ENCODE data around the gene UCKL1.
"Not testable (repeated sequence)": the region's sequence is repeated elsewhere in the genome, so short reads cannot be mapped to it uniquely, and the experiment has no call there.

UCKL1 gene

GRCh38 chr20:63935447-63935846, 20.8 kb downstream of the UCKL1 start:
- TF ChIP-seq CTCF (conservative IDR thresholded peaks at IDR 0.05) = no peak
- peak overlapping the region; percentile 10; the same call in 1 of the 2 replicates for H3K27ac ChIP-seq

- TF ChIP-seq CTCF (conservative IDR thresholded peaks at IDR 0.05) = peak; percentile 53
- peak overlapping the region; percentile 10; the same call in 1 of the 2 replicates for H3K27ac ChIP-seq
These were observed 21.7 kb downstream of the UCKL1 start for GRCh38 chr20:63934271-63935068.

DNA sequence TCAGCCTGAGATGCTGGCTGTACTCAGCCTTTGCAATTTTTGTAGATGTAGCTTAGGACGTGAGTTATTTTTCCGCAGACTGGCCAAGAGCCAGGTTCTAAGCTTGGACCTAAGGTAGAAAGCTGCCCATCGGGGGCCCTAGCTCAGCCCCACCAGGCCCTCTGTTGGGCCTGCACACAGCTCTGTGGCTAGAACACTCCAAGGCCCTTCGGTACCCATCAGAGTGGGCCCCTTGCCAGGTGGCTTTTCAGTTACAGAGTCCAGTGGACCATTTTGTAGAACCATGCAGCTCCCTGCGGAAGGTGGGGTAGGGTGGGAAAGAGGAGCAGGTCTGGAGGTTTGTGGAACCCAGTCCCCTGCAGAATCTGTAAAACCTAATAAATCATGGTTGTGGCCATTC, 22.6 kb downstream of the UCKL1 start:
- TF ChIP-seq CTCF (conservative IDR thresholded peaks at IDR 0.05) = no peak
- no peak overlapping the region for H3K27ac ChIP-seq

DNA sequence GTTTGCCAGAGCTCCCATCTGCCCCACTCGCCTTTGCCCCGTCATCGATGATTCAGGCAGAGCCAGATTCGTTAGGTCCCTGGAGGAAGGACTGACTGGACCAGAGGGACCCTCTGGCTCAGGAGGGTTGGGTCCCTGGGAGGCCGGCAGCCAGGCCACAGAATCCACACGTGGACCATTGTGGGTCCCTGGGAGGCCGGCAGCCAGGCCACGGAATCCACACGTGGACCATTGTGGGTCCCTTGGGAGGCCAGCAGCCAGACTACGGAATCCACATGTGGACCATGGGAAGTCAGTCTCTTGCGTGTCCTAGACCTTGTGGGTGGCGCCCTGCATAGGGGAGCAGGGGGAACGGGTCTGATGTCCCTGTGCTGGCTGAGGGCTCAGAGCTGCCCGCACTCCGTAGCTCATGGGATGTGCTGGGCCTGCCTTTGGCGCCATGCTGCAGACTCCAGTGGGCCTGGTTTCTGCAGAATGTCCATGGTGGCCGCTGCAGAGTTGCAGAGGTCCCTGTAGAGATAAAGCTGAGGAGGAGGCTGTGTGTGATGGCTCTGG, 23.5 kb downstream of the UCKL1 start:
- no peak for TF ChIP-seq CTCF (conservative IDR thresholded peaks at IDR 0.05)
- H3K27ac ChIP-seq = no peak overlapping the region; the same call in 1 of the 2 replicates

DNA sequence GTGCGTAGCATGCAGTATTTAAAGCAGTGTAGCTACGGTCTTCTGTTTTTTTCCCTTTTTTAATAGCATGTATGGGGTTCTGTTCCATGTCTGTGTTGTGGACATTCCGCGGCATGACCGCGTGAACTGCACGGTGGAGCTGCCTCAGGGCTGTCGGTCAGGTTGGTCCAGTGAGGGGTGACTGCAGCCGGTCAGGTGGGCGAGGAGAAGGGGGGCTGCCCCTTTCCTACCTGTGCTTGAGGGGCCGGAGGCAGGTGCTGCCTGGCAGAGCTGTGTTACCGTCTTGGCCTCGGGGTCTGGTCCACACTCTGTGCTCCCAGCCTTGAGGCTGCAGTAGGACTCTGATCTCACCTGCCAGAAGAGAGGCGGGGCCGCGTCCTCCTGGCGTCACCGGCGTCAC, 24.5 kb downstream of the UCKL1 start:
- peak overlapping the region; percentile 21; the same call in 1 of the 2 replicates for H3K27ac ChIP-seq
- no peak for TF ChIP-seq CTCF (conservative IDR thresholded peaks at IDR 0.05)

DNA sequence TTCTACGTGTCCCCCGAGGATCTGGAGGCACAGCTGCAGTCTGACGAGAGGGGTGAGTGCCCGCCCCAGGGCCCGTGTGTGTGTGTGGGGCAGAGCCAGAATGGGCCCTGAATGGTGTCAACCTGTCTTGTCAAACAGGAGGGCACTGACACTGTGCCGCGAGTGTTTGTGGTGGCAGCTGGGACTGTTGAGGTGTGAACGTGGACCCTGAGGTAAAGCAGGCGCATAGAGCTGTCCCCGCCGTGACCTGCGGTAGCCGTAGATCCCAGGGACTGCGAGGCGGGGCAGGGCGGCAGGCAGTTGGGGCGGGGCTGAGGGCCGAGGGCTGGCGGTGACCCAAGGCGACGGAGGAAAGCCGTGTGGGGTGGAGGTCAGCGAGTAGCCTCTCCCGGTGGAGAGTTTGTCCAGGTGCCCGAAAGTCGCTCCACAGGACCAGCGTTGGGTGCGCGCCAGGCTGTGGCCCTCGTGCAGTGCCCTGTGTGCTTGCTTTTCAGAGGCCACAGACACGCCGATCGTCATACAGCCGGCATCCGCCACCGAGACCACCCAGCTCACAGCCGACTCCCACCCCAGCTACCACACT, 25.2 kb downstream of the UCKL1 start:
- H3K27ac ChIP-seq = peak overlapping the region; percentile 21
- TF ChIP-seq CTCF (conservative IDR thresholded peaks at IDR 0.05) = no peak

DNA sequence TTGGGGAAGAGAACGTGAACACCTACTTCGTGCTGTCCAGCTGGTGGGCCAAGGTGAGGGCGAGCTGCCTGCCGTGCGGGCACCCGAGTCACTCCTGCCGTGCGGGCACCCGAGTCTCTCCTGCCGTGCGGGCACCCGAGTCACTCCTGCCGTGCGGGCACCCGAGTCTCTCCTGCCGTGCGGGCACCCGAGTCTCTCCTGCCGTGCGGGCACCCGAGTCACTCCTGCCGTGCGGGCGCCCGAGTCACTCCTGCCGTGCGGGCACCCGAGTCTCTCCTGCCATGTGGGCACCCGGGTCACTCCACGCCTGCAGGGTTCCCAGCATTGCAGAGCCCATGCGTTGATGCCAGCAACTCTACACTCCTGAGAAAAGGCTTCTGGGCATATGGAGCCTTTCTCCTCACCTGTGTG, 26.7 kb downstream of the UCKL1 start:
- not testable (repeated sequence) for H3K27ac ChIP-seq

- no peak overlapping the region for H3K27ac ChIP-seq
These were observed 27.1 kb downstream of the UCKL1 start for GRCh38 chr20:63929071-63929470.

More at GRCh38 chr20:63929071-63929470, 27.1 kb downstream of the UCKL1 start:
- TF ChIP-seq CTCF (conservative IDR thresholded peaks at IDR 0.05) = no peak
